Body of pancreas (tissue), 4 donors: ENCODE data around the gene NXPE3.

Source experiments
- CTCF ChIP-seq, 7 experiments: fragments of 450-650 bp in 4 of 7; fragments of 200-600 bp in 3 of 7; sonication (generic) in 3 of 7; IDR thresholded peaks; one replicate each; pipeline ENCODE4 v1.5.1; 2016 to 2019; ENCODE audit warnings: antibody characterized with exemption in 7 of 7
- POLR2A ChIP-seq, 3 donors: fragments of 450-650 bp; IDR thresholded peaks; one replicate each; pipeline ENCODE4 v1.6.1; 2016; ENCODE audit warnings: antibody characterized with exemption in 3 of 3, mild to moderate bottlenecking in 2 of 3

GRCh38 chr3:101867511-101867910 lies 88.5 kb downstream of the NXPE3 start:
- TF ChIP-seq CTCF (IDR thresholded peaks at IDR 0.05) (no peak), POLR2A (IDR thresholded peaks at IDR 0.05) (no peak)
